Measurements from ENCODE around the gene ANKMY2.

GRCh38 chr7:16550671-16551070 is 94.9 kb downstream of the ANKMY2 start:
- TF ChIP-seq EZH2 (IDR thresholded peaks at IDR 0.05; ENCODE audit: low read depth) (no peak), CTCF (conservative IDR thresholded peaks at IDR 0.05) (no peak)
